Suprapubic skin (tissue), 4 donors: ENCODE measurements around the gene OR7A17. TPM values are rescaled to one million over a fixed set of nuclear protein-coding genes. Genes with fewer than 3 reads are reported as not detected.

Experiments used
- DNase-seq, 2 donors: peaks; one replicate each; pipeline ENCODE4 v3.0.0-alpha.2; 2019; ENCODE audit warnings: low spot score in 2 of 2
- H3K27ac ChIP-seq: fragments of 200-600 bp; sonication (generic); one replicate; pipeline ENCODE4 v1.5.1; 2019
- H3K27me3 ChIP-seq: fragments of 200-600 bp; sonication (generic); one replicate; pipeline ENCODE4 v1.5.1; 2019
- H3K36me3 ChIP-seq: fragments of 200-600 bp; sonication (generic); one replicate; pipeline ENCODE4 v1.5.1; 2019
- H3K4me1 ChIP-seq: fragments of 200-600 bp; sonication (generic); one replicate; pipeline ENCODE4 v1.5.1; 2019
- H3K4me3 ChIP-seq: fragments of 200-600 bp; sonication (generic); one replicate; pipeline ENCODE4 v1.5.1; 2019; ENCODE audit warnings: mild to moderate bottlenecking
- H3K9me3 ChIP-seq: fragments of 200-600 bp; sonication (generic); one replicate; pipeline ENCODE4 v1.5.1; 2019
- CTCF ChIP-seq, 2 donors: fragments of 200-600 bp in 1 of 2; fragments of 450-650 bp in 1 of 2; sonication (generic) in 1 of 2; IDR thresholded peaks; one replicate each; pipeline ENCODE4 v1.5.1; 2016 to 2019; ENCODE audit warnings: antibody characterized with exemption in 2 of 2, mild to moderate bottlenecking in 1 of 2, moderate library complexity in 1 of 2
- EP300 ChIP-seq: sonication (generic); formaldehyde crosslinking; IDR thresholded peaks from one replicate; pipeline ENCODE4 v1.6.1; 2017; ENCODE audit warnings: antibody characterized with exemption
- POLR2A ChIP-seq, 2 donors: fragments of 450-650 bp; IDR thresholded peaks; one replicate each; pipeline ENCODE4 v1.6.1; 2017; ENCODE audit warnings: antibody characterized with exemption in 2 of 2, mild to moderate bottlenecking in 2 of 2, moderate library complexity in 2 of 2
- POLR2AphosphoS5 ChIP-seq, 3 donors: sonication (generic); formaldehyde crosslinking; IDR thresholded peaks; one replicate each; pipeline ENCODE4 v1.6.1; 2017; ENCODE audit warnings: antibody characterized with exemption in 3 of 3
- WGBS: methylation state at CpG from one replicate; pipeline ENCODE4 v1.1.5; 2018; 5-methylcytosine and 5-hydroxymethylcytosine counted together
- total RNA-seq, 4 donors: library from RNA; depleted of rRNA; stranded (reverse); fragments of >200 nt; gene quantifications; one replicate each; pipeline ENCODE4 v1.1.0, GENCODE V29; 2016

OR7A17 gene
- total RNA-seq: not detected

- no peaks in the 10 kb centered on the region for H3K27me3 ChIP-seq
- H3K9me3 ChIP-seq: no peaks in the 10 kb centered on the region
- no peak for TF ChIP-seq POLR2A (IDR thresholded peaks at IDR 0.05)
- no peak for TF ChIP-seq EP300
- no peak for TF ChIP-seq POLR2AphosphoS5 (IDR thresholded peaks at IDR 0.05)
- TF ChIP-seq CTCF (IDR thresholded peaks at IDR 0.05): no peak
- H3K27ac ChIP-seq: no peak within 1 kb of the TSS
- H3K36me3 ChIP-seq: no peaks in the 10 kb centered on the region
- no peak for DNase-seq
- WGBS: 69% methylated on average over 4 of the region's 4 CpGs
- H3K4me3 ChIP-seq: no peak within 1 kb of the TSS
- H3K4me1 ChIP-seq: peaks cover 9% of the 10 kb centered on the region
These were observed at the start of gene OR7A17 for GRCh38 chr19:14886032-14886431. TSS of gene OR7A17 (minus strand) at chr19:14886132. CDS start at chr19:14881355, 4,777 bp downstream.

GRCh38 chr19:14933506-14933905 lies 47.6 kb upstream of the OR7A17 start:
- H3K9me3 ChIP-seq: no peaks in the 10 kb centered on the region
- no peak overlapping the region for H3K27ac ChIP-seq
- H3K27me3 ChIP-seq: peaks cover 4% of the 10 kb centered on the region
- 77% methylated on average over 1 of the region's 1 CpG for WGBS
- no peaks in the 10 kb centered on the region for H3K36me3 ChIP-seq
- no peaks in the 10 kb centered on the region for H3K4me1 ChIP-seq
- no peak for DNase-seq
- no peak overlapping the region for H3K4me3 ChIP-seq
- no peak for TF ChIP-seq CTCF (IDR thresholded peaks at IDR 0.05)
- TF ChIP-seq POLR2A (IDR thresholded peaks at IDR 0.05): no peak

- no peak overlapping the region for H3K27ac ChIP-seq
- no peaks in the 10 kb centered on the region for H3K36me3 ChIP-seq
- TF ChIP-seq CTCF (IDR thresholded peaks at IDR 0.05): no peak
- no peak for TF ChIP-seq POLR2A (IDR thresholded peaks at IDR 0.05)
- no peak for TF ChIP-seq POLR2AphosphoS5 (IDR thresholded peaks at IDR 0.05)
- no peak for TF ChIP-seq EP300
- WGBS: 28% methylated on average over 5 of the region's 5 CpGs
- DNase-seq: no peak
- no peaks in the 10 kb centered on the region for H3K9me3 ChIP-seq
- H3K27me3 ChIP-seq: peaks cover 16% of the 10 kb centered on the region
- H3K4me3 ChIP-seq: no peak overlapping the region
- no peaks in the 10 kb centered on the region for H3K4me1 ChIP-seq
These were observed 30.9 kb upstream of the OR7A17 start for GRCh38 chr19:14916848-14917247.

GRCh38 chr19:14915116-14915515 lies 29.2 kb upstream of the OR7A17 start:
- H3K27ac ChIP-seq: no peak overlapping the region
- no peaks in the 10 kb centered on the region for H3K36me3 ChIP-seq
- DNase-seq: no peak
- no peak overlapping the region for H3K4me3 ChIP-seq
- H3K9me3 ChIP-seq: no peaks in the 10 kb centered on the region
- no peaks in the 10 kb centered on the region for H3K4me1 ChIP-seq
- peaks cover 16% of the 10 kb centered on the region for H3K27me3 ChIP-seq
- TF ChIP-seq POLR2AphosphoS5 (IDR thresholded peaks at IDR 0.05): no peak
- TF ChIP-seq CTCF (IDR thresholded peaks at IDR 0.05): no peak
- no peak for TF ChIP-seq POLR2A (IDR thresholded peaks at IDR 0.05)
- TF ChIP-seq EP300: no peak
- 69% methylated on average over 6 of the region's 6 CpGs for WGBS

- H3K4me3 ChIP-seq: no peak overlapping the region
- no peak overlapping the region for H3K27ac ChIP-seq
- 54% methylated on average over 4 of the region's 4 CpGs for WGBS
- no peaks in the 10 kb centered on the region for H3K36me3 ChIP-seq
- H3K9me3 ChIP-seq: no peaks in the 10 kb centered on the region
- no peak for DNase-seq
- peaks cover 3% of the 10 kb centered on the region for H3K27me3 ChIP-seq
- H3K4me1 ChIP-seq: no peaks in the 10 kb centered on the region
- no peak for TF ChIP-seq POLR2A (IDR thresholded peaks at IDR 0.05)
- TF ChIP-seq EP300: no peak
- no peak for TF ChIP-seq POLR2AphosphoS5 (IDR thresholded peaks at IDR 0.05)
- TF ChIP-seq CTCF (IDR thresholded peaks at IDR 0.05): no peak
These were observed 20.8 kb upstream of the OR7A17 start for GRCh38 chr19:14906711-14907110.
